Fibroblast of mammary gland (primary cell): ENCODE measurements around the gene MOB3B.

ENCODE experiments used
- DNase-seq: peaks from one replicate; pipeline ENCODE4 v3.0.0-alpha.2; 2010; ENCODE audit warnings: low read depth
- H3K4me3 ChIP-seq: 2 replicates; pipeline ENCODE4 v1.5.1; 2011; ENCODE audit warnings: low read depth, mild to moderate bottlenecking, low read length, moderate library complexity; ENCODE audit not compliant: control insufficient read depth
- TF ChIP-seq, protein P1 (sequence below): conservative IDR thresholded peaks from 2 replicates; pipeline ENCODE4 v1.5.1; 2011; ENCODE audit warnings: low read depth, low read length, inconsistent platforms; ENCODE audit not compliant: control insufficient read depth, insufficient read depth

The MOB3B gene

DNA sequence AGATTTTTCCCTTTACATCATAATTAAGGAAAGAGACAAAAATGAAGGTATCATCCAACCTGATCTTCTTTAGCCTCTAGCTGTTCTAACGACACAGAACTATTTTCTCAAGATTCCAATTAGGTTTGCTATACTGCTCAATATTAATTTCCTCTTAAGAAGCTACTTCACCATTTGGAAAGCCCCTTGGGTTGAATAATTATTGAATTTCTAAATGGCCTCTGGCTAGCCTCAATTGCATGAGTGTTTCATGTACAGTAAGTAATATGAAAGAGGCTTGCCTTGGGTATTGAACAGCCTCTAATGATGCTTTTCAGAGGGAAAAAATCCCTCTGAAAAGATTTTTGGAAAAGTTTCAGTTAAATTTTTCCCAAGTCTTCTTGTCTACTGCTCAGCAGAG lies 3.7 kb upstream of the MOB3B start:
- TF ChIP-seq, protein P1, sequence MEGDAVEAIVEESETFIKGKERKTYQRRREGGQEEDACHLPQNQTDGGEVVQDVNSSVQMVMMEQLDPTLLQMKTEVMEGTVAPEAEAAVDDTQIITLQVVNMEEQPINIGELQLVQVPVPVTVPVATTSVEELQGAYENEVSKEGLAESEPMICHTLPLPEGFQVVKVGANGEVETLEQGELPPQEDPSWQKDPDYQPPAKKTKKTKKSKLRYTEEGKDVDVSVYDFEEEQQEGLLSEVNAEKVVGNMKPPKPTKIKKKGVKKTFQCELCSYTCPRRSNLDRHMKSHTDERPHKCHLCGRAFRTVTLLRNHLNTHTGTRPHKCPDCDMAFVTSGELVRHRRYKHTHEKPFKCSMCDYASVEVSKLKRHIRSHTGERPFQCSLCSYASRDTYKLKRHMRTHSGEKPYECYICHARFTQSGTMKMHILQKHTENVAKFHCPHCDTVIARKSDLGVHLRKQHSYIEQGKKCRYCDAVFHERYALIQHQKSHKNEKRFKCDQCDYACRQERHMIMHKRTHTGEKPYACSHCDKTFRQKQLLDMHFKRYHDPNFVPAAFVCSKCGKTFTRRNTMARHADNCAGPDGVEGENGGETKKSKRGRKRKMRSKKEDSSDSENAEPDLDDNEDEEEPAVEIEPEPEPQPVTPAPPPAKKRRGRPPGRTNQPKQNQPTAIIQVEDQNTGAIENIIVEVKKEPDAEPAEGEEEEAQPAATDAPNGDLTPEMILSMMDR, result no peak
- DNase-seq, result no peak

DNA sequence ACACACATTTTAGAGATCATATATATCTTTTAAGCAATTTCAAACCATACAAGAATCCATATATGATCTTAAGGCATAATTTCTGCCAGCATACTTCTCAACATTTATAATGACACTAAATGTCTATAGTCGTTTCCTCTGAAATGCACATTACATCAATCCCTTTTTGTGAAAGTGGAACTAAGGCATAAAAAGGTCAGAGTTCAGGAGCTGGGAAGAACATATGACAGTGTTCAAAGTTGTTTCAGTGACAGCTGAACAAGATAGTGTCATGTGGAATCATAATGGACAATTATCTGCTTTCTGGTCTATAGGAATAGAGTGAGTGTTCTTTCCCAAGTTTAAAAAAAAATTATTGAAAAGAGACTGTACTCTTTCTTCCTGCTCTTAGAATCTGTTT lies 2.4 kb upstream of the MOB3B start:
- DNase-seq, result no peak
- no peak overlapping the region for H3K4me3 ChIP-seq
- TF ChIP-seq, protein P1, result no peak

More for the DNA sequence above, 3.7 kb upstream of the MOB3B start:
- H3K4me3 ChIP-seq, result no peak overlapping the region

- H3K4me3 ChIP-seq, result no peak overlapping the region
- DNase-seq, result no peak
- TF ChIP-seq, protein P1, result no peak
These were observed 1.5 kb upstream of the MOB3B start for GRCh38 chr9:27530915-27531755.

- peak overlapping the region; percentile 48 for H3K4me3 ChIP-seq
- DNase-seq, result no peak
- TF ChIP-seq, protein P1, result no peak
These were observed 713 bp downstream of the MOB3B start for GRCh38 chr9:27528886-27529315.

GRCh38 chr9:27528076-27528885 lies 1.3 kb downstream of the MOB3B start:
- TF ChIP-seq, protein P1, result no peak
- peak overlapping the region; percentile 48 for H3K4me3 ChIP-seq

GRCh38 chr9:27527702-27528075 lies 1.9 kb downstream of the MOB3B start:
- H3K4me3 ChIP-seq, result no peak overlapping the region
- TF ChIP-seq, protein P1, result no peak
- DNase-seq, result no peak

More at GRCh38 chr9:27528076-27528885, 1.3 kb downstream of the MOB3B start:
- DNase-seq, result peak; percentile 53
